GM19455 (cell line): Measurements from ENCODE around the gene PAMR1.
A peak's percentile ranks its signal among the peaks of the same experiment; 100 is the strongest.

Experiments
- ATAC-seq: cut with Tn5 transposase; IDR thresholded peaks from one replicate; pipeline ENCODE4 v1.9.1; 2021; ENCODE audit not compliant: unreplicated experiment

PAMR1 gene

DNA sequence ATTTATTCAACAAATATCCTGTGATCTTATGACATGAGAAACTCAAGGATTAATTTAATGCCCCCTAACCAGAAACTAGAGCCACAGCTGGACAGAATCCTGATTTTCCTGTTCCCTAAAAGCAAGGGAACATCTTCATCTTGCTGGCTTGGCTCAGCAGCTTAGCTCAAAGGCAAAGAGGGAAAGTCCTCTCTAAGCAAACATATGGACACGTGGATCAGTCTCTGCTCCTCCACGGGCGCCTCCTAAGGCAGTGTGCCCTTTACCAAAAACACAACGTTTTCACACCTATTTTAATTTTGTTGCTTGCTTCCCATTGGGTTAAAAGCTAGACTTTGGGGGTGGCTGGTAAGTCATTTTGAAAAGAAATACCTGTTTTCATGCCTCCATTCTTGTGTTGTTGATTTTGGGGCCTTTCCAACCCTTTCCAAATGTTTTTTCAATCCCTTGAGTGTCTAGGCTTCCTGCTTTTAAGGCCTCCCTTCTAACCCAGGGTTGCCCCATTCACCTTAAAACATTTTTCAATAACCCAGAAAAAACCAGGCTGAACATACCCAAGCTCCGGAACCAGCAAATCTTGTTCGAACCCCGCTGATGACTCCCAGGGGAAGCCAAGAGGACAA, 121.5 kb downstream of the PAMR1 start:
- no peak for ATAC-seq

DNA sequence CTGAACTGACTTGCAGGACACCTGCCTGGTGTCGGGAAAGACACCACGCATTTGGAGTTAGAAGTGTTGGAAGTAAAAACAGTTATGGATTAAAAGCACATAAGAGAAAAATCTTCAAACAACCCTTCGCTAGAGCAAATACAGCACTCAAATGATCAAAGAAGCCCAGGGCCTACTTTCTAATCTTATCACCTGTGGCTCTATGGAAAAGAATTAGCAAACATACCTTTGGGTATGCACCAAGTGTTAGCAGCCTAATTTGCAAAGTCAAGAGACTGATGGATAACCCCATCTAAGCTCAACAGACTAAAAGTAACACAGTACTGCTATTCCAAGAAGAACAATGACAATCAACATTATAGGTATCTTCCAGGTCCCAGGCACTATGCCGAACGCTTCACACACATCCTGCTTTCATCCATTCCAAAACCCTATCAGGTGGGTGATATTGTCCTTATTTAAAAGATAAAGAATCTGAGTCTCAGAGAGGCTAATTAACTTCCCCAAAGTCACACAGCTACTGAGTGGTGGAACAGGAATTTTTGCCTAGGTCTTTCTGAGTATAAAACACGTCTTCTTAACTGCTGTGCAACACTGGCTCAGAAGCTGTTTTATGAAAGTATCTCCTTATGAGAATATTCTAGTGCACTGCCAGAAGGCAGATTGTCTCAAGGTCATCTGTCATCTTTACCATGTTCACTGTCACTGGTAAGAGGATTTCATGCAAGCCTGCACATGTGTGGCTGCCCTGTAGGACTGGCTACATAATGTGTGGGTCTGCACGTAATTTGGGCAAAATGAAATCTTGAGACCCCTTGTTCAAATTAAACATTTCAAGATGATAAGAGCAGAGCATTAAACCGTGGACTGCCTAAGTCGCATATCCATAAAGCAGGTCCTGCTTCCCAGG, 122.4 kb downstream of the PAMR1 start:
- no peak for ATAC-seq

DNA sequence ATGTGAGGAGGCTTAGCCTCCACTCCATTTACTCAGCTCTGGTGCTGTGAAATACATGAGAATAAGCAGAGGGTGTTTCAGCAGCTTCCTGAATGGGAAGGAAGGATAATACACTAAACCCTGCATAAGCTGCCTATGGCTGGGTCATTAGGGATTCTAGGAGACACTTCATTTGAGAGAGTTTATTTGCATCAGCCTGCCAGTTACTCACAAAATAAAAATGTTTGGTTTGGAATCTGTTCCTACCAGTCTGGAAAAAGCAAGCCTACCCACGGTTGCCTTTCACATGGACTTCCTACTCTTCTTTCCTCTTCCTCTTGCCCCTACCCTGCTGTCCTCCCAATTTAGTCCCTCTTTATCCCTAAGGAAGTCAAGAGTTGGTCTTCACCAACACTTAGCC, 126.5 kb downstream of the PAMR1 start:
- no peak for ATAC-seq

DNA sequence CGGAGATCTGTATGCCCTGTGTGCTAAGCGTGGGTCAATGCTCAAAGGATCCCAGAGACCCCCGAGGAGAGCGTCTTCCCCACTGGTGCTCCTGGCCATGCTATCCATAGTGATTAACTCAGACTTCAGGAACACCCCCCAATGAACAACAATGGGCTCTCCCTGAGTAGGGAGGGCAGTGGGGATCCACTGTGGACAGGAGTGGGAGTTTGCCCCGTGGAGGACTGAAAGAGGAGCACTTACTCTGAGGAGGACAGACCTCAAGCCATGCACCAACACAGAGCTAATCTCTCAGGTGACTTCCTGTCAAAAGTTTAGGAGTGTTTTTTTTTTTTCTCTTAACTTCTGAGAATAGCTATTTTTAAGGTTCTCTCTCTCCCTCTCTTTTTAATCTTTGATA, 130.5 kb downstream of the PAMR1 start:
- ATAC-seq, result no peak

DNA sequence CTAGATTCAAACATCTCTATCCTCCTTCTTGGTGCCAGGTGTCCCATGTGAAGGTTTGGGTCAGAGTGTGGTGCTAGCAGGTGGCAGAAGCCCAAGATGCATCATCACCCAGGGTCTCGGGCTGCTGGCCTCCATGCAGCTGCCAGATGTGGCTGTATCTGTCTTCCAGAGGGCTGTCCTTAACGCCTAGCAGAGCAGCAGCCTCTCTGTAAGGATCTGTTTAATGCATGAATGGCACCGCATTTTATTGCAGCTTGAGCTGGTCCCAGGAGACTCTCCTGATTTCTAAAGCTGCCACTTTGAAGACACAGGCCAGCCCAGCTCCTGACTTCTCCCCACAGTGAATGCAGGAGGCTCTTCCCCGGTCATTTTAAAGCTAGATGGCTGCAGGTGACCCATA, 132.3 kb downstream of the PAMR1 start:
- ATAC-seq, result no peak

DNA sequence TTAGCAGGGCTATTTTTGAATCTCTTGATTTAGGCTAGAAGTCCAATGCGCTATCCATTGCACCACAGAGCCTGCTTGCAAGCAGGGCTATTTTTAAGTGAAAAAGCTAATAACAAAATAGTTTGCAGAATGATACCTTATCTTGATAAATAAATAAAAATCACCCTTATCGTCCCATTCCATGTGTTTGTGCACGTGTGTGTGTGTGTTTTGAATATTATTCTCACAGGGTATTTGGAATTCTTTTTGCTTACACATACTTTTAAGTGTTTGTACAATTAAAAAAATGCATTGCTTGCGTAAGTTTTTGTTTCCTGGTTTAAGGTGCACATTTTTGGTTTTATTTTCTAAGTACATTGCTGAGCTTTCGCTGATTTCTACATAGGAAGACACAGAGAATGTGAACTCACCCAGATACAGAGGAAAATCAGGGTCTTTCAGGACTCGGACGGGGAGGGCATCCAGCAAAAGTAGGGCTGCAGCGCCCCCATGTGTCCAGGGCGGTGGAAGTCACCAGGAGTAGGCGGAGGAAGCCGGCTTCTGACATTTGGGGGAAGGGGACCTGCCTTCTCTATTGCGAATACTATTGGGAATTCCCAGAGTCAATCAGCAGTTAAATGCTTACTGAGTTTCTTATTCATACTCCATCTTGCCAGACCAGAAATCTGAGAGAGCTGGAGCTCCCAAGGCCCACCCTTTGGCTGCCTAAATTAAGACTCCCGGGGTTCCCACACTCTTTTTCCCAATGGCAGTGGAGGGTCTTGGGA, 133.3 kb downstream of the PAMR1 start:
- ATAC-seq, result no peak

DNA sequence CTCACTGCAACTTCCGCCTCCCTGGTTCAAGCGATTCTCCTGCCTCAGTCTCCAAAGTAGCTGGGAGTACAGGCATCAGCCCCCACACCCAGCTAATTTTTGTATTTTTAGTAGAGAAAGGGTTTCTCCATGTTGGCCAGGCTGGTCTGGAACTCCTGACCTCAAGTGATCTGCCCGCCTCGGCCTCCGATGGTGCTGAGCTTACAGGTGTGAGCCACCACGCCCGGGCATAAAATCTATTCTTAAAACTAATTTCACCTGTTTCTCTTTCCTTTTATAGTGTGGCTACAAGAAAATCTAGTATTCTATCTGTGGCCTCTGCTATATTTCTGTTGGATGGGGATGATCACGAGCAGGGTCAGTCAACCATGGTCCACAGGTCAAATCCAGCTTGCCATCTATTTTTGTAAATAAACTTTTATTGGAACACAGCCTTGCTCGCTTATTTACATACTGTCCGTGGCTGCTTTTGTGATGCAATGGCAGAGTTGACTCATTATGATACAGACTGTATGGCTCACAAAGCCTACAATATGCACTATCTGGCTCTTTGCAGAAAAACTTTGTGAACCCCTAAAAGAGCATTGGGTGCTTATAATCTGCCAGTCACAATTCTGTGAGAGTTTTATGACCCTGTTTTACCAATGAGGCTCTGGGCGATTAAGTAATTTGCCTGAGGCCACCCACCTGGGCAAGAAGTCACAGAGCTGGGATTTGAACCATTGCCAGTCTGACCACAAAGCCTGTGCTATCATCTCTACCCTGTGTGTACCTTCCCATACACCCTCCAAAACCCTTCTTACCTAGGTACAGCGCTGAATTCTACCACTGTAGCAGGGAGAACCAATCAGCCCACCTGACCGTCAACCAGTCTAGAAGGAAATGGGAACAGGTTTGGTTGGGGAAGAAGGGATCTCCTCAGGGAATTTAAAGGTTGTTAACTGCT, 134.4 kb downstream of the PAMR1 start:
- peak; percentile 87 for ATAC-seq

DNA sequence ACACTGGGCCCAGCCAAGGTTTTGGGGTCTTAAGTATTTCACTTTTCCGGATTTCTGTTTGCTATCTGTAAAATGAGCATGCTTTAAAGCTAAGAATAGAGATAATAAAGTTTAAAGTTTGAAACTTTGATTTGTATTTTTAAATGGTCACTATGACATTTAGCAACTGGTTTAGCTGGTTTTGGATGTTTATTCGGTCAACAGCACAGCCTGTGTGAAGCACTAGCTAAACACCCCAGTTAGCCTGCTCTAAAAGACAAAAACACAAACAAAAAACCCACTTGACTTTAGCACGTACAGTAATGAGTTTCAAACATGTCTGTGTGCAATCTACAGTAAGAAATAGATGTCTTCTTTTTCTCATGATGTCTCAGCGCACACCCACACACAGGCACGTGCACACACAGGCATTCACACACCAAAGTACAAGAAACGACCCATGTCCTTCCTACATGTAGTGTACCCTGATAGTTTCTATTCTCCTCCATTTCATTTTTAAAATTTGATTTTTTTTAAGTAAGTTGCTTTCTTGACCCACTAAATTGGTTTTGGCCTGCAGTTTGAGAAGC, 135.4 kb downstream of the PAMR1 start:
- no peak for ATAC-seq

DNA sequence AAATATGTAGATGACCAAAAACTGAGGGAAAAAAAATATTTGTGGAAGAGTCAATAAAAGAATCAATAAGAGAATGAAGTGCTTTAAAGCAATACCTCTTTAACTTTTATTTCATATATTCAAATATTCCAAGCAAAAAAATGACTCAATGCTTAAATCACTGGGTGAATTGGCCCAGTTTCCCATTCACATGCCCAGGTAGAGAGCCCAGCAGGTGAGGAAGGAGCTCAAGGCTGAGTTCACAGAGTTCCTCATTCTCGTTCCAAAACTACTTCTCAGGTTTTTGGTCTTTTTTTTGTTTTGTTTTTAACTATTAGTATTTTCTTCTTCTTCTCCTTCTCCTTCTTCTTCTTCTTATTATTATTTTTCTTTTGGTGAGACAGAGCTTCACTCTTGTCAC, 136.3 kb downstream of the PAMR1 start:
- ATAC-seq, result no peak

DNA sequence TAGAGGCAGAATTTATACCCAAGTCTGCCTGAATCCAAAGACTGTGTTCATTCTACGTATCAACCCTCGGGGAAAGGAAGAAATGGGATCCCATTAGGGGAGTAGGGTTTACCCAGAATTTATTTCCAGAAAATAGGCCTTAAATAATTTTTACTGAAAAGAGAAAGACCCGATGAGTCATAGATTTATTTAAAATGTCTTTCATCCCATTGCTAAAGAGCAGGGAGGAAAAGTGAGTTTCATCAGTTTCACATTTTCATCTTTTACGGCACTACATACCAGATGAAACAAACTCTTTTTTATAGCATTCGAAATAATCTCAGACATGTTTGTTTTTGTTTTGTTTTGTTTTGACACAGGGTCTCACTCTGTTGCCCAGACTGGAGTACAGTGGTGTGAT, 137.4 kb downstream of the PAMR1 start:
- no peak for ATAC-seq

DNA sequence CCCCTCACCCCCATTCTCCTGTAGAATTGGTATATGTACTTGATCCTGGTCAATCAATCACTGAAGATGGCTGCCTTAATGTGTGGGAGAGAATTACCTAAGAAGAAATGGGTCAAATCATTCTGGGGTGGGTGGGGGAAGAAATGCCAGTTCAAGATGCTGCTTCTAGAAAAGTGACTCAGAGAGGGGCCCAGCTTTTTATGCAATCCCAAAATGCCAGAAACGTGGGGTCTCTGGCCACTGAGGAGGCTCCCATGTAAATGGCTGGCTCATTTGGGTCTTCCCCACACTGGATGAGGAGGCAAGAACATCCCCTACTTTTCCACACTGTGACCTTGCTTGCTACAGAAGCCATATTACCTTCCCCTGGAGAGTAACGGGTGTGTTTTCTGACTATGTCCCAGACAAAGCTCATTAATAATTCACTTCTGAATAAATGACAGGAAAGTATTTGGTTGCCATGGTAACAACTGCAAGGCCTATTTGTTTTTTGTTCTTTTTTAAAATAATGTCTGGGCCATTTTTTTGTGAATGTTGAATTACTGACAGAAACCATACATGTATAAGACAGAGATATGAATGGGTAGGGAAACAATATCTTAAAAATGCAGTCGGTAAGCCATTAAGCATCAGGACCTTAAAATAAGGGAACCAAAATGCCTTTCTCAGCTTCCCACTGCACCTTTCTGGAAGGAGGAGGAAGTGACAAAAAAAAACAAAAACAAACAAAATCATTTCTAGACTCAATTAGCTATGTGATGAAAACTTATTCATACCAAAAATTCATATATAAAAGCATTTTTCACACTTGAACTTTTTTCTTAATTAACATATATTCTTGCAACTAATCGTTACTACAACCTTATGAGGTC, 138.1 kb downstream of the PAMR1 start:
- ATAC-seq, result no peak

DNA sequence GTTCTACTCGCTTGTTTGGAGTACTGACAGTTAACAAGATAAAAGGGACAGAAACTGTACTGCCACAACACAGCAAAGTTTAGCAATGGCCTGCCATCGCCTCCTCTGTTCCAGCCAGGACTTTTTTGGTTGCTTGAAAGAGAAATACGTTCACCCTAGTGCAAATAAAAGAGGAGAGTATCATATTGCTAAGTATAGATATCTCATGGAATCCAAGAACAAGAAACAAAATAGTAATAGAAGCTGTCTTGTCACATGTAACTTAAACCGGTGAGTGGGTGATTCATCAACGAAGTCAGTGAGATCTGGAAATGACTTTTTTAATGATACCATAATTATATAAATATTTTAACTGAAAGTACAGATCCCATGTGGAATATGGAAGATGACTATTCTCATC, 141.5 kb downstream of the PAMR1 start:
- ATAC-seq, result no peak
